Fibroblast of mammary gland (primary cell): ENCODE results near the gene ZNF688.
"Not testable (repeated sequence)": the region's sequence is repeated elsewhere in the genome, so short reads cannot be mapped to it uniquely, and the experiment has no call there.

ENCODE experiments used
- DNase-seq: peaks from one replicate; pipeline ENCODE4 v3.0.0-alpha.2; 2010; ENCODE audit warnings: low read depth
- H3K4me3 ChIP-seq: 2 replicates; pipeline ENCODE4 v1.5.1; 2011; ENCODE audit warnings: low read depth, mild to moderate bottlenecking, low read length, moderate library complexity; ENCODE audit not compliant: control insufficient read depth
- TF ChIP-seq, protein P1 (sequence below): conservative IDR thresholded peaks from 2 replicates; pipeline ENCODE4 v1.5.1; 2011; ENCODE audit warnings: low read depth, low read length, inconsistent platforms; ENCODE audit not compliant: control insufficient read depth, insufficient read depth

The ZNF688 gene

DNA sequence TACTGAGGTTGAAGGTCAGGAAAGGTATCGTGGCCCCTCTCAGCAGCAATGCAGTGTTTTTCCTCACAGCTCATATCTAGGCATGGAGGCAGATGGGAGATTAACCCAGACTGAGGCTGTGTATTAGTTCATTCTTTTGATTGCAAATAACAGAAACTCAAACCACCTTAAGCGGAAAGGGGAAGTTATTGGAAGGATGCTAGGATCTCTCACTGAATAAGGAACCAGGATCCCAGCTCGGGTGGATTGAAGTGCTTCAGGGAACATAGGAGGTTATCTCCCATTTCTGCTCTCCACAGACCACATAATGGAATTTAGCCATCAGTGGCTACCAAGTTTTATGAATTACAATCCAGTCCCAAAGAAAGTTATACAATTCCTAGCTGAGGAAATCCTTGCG lies 30.5 kb upstream of the ZNF688 start:
- no peak for DNase-seq
- no peak overlapping the region for H3K4me3 ChIP-seq
- TF ChIP-seq, protein P1, sequence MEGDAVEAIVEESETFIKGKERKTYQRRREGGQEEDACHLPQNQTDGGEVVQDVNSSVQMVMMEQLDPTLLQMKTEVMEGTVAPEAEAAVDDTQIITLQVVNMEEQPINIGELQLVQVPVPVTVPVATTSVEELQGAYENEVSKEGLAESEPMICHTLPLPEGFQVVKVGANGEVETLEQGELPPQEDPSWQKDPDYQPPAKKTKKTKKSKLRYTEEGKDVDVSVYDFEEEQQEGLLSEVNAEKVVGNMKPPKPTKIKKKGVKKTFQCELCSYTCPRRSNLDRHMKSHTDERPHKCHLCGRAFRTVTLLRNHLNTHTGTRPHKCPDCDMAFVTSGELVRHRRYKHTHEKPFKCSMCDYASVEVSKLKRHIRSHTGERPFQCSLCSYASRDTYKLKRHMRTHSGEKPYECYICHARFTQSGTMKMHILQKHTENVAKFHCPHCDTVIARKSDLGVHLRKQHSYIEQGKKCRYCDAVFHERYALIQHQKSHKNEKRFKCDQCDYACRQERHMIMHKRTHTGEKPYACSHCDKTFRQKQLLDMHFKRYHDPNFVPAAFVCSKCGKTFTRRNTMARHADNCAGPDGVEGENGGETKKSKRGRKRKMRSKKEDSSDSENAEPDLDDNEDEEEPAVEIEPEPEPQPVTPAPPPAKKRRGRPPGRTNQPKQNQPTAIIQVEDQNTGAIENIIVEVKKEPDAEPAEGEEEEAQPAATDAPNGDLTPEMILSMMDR = no peak

- no peak overlapping the region for H3K4me3 ChIP-seq
- TF ChIP-seq, protein P1 = no peak
- no peak for DNase-seq
Observed at GRCh38 chr16:30600929-30601328, 29.4 kb upstream of the ZNF688 start.

DNA sequence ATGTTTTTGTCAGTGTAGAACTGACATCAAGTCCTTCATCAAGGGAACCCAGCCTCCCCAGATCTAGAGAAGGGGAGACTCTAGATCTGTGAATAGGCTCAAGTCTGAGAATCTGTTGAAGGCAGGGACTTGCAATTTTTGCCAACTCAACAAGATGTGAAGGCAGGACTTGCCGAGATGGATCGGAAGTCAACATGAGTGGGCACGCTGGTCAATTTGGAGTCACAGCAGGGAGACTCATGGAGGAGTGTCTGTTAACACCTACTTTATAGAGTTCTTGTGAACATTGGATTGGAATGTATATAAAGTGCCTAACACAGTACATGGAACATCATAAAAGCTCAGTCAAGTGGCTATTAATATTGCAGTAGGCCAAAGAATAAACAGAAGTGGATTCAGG lies 28.7 kb upstream of the ZNF688 start:
- TF ChIP-seq, protein P1 = no peak
- no peak for DNase-seq
- no peak overlapping the region for H3K4me3 ChIP-seq

DNA sequence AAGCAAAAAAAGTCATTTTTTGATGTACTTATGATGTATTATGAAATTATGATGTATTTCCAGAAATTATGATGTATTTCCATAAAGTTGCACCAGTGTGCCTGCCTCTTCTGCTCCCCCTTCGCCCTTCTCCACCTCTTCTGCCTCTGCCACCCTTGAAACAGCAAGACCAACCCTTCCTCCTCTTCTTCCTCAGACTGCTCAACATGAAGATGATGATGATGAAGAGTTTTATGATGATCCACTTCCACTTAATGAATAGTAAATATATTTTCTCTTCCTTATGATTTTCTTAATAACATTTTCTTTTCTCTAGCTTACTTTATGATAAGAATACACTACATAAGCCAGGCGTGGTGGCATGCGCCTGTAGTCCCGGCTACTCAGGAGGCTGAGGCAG lies 21.4 kb upstream of the ZNF688 start:
- TF ChIP-seq, protein P1 = no peak
- H3K4me3 ChIP-seq = no peak overlapping the region
- DNase-seq = no peak

DNA sequence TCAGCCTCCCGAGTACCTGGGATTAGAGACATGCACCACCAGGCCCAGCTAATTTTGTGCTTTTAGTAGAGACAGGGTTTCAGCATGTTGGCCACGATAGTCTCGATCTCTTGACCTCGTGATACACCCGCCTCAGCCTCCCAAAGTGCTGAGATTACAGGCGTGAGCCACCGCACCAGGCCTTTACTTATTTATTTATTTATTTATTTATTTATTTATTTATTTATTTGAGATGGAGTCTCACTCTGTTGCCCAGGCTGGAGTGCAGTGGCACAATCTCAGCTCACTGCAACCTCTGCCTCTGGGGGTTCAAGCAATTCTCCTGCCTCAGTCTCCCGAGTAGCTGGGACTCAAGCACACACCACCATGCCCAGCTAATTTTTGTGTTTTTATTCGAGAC lies 19.4 kb upstream of the ZNF688 start:
- not testable (repeated sequence) for H3K4me3 ChIP-seq, DNase-seq

- DNase-seq, H3K4me3 ChIP-seq: not testable (repeated sequence)
Observed at GRCh38 chr16:30589582-30589981, 18.1 kb upstream of the ZNF688 start.

GRCh38 chr16:30588651-30589050 lies 17.1 kb upstream of the ZNF688 start:
- no peak overlapping the region for H3K4me3 ChIP-seq
- TF ChIP-seq, protein P1 = no peak
- DNase-seq = no peak

DNA sequence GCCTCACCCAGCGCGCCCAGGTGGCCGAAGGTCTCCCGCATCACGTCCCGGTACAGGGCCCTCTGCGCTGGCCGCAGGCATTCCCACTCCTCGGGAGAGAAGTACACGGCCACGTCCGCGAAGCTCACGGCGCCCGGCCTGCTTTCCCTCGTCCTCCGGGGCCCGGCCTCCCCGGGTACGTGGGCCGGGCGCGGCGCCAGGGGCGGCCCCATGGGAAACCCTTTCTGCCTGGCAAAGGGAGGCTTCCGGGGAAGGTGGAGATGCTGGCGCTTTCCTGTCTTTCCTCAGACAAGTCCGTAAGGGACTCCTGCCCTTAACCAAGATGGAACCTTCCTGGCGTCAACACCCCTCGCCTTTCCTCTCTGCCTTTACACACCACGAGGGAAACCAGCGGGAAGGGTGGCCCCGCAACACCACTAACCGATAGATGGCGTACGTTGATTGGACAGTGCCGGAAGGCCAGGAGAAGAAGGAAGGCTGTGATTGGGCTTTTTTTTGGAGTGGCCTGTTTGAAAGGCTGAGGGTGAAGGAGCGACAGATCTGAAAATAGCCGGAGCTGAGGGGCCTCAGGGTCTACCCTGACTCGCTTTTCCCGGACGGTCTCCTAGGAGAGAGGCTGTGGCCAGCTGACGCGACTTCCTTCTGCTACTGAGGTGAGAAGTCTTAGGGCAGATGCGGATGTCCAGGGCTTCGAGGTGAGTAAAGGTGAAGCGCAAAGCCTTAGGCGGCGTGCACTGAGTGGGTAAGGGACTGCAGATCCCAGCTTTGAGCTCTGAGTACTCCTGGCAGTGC lies 14.1 kb upstream of the ZNF688 start, which contains the start of gene ZNF785:
TSS of gene ZNF785 (minus strand) at position 298 of the 792 bp plus-strand sequence. CDS start at position 212, 86 bp downstream.
- TF ChIP-seq, protein P1 = no peak
- peak within 1 kb of the TSS; percentile 88 for H3K4me3 ChIP-seq

More for the DNA sequence above, 14.1 kb upstream of the ZNF688 start, which contains the start of gene ZNF785:
- DNase-seq = peak; percentile 99
